HG02870 (cell line): ENCODE data around the gene PRELP.
"Not testable (repeated sequence)": the region's sequence is repeated elsewhere in the genome, so short reads cannot be mapped to it uniquely, and the experiment has no call there.

ENCODE experiments used
- ATAC-seq: cut with Tn5 transposase; IDR thresholded peaks from one replicate; pipeline ENCODE4 v1.9.1; 2021; ENCODE audit warnings: mild to moderate bottlenecking, moderate library complexity; ENCODE audit not compliant: unreplicated experiment

Gene PRELP

DNA sequence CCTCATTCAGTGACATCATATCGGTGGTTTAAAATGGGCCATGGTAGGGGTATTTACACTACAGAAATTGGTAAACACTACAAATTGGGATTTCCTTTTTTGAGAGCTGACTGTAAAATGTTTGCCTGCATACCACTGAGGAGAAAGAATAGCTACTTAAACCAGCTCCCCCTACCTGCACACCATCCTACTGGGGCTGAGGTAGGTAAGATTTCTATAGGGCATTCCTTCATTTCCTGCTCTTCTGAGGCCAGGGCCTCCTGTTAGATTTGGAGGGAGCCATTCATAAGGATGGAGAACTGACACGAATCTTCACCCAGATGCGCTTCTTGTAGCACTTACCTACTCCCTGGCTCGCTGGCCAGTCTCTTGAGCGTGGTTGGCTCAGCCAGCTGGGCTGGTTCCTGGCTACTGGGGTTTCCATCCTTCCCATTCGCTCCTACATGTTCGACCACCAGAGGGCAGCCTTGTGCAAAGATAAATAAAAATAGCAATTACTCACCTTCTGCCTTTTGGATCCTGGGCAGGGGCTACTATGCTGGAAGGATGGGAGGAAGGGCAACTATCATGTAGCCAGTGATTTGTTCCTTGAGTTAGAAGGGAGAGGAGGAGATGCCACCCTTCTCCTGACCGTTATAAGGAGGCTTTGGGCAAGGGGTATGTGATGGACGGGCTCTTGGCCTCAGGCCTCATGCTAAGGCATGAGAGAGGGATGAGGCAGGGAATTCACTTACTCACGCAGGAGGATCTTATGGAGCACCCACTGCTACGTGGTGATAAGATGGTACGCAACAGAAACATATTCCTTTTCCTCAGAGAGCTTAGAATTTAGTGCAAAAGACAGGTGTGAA is 29.0 kb downstream of the PRELP start:
- no peak for ATAC-seq

- ATAC-seq = no peak
Measured at GRCh38 chr1:203505526-203506204, 30.1 kb downstream of the PRELP start.

- ATAC-seq = no peak
Measured at GRCh38 chr1:203506858-203507626, 31.4 kb downstream of the PRELP start.

- no peak for ATAC-seq
Measured at GRCh38 chr1:203507759-203508158, 32.2 kb downstream of the PRELP start.

DNA sequence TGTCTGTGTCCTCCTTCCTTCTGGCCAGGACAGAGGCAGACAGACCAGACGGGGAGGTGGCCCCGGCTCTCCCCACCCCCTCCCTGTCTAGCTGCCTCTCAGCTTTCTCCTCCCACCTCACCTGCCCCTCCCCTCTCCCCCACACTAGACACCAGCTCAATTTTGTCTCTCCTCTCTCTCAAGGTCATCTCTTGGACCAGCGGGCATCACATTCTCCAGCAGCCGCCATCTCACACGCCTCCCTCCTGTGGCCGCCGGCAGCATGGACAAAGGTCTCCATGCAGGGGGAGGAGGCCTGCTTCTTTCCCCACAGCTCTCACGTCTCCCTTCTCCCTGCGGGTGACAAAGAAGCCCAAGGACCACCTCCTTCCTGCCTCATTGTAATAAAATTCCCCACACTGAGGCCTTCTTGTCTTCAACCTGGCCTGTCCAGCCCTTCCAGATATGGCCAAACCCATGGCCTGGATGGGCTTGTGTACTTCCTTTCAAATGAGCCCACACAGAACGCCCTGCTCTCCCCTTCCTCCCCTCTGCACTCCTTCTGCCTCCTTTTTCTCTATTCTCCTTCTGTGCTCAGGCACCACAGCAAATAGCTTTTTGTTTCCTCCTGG is 33.0 kb downstream of the PRELP start:
- no peak for ATAC-seq

DNA sequence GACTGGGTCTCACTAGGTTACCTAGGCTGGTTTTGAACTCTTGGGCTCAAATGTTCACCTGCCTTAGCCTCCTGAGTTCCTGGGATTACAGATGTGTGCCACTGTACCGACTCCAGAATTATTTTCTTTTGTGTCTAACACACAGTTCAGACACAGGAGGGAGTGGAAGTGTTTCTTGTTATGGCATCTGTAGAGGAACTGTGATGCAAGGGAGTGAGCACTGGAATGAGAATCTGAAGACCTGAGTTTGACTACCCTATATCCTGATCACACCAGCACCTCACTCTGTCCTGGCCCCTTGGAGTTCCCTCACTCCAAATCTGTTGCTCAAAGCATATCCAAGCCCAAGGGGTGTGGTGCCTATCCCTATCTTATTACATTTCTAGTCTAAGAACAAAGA is 33.5 kb downstream of the PRELP start:
- ATAC-seq = no peak

DNA sequence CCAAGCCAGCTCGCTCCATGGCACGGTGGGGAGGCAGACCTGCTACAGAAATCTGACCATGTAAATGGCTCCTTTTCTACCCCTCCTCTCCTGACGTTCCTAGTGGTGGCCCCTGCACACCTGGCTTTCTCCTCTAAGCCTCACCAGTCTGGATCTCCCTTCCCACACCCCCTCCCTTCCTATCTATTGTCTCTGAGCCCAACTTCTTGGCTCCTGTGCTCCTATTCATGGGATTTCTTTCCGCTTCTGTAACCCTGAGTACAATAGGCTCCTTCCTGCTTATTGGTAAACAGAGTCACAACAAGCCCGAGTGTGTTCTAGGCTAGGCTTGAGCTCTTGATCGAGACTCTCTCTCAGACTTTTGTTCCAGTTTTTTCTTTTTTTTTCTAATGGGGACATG is 35.9 kb downstream of the PRELP start:
- no peak for ATAC-seq

- no peak for ATAC-seq
Measured at GRCh38 chr1:203511930-203512329, 36.3 kb downstream of the PRELP start.

DNA sequence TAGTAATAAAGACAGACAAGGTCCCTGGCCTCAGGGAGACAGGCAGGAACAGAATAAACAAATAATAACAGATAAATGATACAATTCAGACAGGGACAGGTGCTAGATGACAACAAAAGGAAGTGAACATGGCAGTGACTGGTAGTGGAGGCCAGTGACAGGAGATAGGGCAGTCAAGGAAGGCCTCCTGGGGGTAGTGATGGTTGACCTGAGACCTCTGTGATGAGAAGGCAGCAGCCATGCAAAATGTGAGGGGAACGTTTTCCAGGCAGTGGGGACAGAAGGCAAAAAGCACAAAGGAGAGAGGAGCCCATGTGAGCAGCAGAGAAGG is 36.9 kb downstream of the PRELP start:
- ATAC-seq = no peak

DNA sequence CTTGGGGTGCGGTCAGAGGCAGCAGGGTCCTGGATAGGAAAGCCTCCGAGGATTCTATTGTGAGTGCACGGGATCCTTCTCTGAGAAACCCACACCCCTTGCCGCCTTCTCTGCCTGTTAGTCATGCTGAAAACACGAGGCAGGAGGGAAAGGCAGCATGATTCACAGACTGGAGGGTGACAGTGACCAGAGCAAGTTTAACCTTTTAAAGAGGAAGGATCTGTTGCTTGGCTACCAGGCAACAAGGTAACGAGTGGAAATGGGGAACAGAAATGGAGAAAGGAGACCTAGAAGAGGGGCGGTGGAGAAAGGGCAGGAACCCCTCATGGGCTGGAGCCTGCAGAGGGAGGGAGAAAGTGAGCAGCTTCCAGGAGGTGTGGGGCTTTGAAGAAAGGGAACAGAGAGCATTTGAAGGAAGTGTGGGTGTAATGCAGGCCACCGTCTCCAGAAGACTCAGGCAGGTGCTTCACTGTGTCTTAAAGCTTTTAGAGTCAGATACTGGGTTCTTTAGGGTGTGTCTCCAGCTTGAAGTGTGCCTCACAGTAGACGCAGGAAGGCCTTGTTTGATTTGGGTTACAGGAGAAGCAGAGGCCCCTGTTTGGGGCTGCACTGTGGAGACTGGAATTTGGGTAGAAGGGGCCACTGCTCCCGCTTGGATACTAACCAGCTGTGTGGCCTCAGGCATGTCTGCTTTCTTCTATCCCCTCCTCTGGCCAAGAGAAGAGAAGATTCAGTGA is 37.4 kb downstream of the PRELP start:
- ATAC-seq = no peak

GRCh38 chr1:203513585-203514031 is 38.0 kb downstream of the PRELP start:
- no peak for ATAC-seq

DNA sequence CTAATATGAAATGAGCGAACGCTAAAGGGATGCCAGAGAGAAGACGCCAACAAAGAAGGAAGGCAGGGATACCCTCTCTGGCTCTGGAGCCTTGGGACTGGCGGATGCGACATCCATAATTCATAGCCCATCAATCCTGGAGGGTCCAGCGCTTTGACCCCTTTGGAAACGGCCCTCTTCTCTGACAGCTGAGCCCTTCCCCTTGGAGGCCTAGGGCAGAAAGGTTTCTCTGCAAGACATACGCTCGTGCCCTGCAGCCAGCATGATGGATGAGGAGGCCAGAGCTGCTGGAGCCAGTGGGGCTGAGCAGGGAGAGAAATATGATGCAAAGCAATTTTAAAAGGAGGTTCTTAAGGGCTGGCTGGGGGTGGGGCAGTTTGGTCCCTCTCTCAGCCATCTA is 40.6 kb downstream of the PRELP start:
- ATAC-seq = no peak

DNA sequence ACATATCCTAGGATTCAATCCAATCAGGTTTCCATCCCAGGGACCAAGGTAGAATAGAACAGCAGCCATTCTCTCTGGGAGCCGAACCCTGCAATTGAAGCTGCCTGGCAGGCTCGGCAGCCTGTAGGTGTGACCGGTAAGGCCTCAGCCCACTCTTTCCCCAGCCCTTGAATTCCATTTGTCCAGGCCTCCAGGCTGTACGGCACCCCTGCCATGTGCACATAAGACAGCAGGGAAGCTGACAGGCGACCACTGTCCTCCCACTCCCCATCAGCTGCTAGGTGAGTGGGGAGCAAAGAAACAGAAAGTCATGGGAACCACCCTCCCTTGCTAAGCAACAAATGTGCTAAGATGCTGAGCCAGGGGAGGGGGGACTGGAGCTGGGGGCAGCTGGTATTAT is 41.3 kb downstream of the PRELP start:
- no peak for ATAC-seq

DNA sequence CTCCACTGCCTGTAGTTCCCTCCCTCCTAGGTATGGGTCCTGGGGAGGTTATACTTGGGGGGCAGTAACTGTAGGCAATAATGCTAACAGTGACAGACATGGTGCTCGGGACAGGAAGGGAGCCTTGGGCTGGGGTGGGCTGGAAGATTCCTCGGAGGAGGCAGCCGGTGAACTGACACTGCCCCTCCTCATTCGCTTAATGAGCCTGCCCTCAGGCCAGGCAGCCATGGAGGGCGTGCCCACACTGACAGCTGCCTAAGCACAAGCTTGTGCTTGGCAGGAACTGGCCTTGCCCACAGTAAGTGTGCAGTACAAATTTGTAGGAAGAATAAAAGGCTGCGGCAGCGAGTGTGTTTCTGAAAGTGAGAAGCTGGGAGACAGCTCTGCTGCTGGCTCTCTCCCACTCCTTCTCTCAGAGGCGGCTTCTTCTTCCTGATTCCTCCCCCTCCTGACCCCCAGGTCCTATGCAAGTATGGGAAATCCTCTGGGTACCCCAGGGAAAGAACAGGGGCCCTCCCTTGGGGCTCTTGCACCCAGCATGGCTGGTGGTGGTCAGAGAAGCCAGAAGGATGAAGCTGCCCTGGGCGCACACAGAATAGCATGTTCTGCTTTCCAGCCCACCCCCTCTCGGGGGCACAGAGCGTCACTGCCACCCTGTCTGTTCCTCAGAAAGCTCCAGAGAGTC is 42.0 kb downstream of the PRELP start:
- no peak for ATAC-seq

DNA sequence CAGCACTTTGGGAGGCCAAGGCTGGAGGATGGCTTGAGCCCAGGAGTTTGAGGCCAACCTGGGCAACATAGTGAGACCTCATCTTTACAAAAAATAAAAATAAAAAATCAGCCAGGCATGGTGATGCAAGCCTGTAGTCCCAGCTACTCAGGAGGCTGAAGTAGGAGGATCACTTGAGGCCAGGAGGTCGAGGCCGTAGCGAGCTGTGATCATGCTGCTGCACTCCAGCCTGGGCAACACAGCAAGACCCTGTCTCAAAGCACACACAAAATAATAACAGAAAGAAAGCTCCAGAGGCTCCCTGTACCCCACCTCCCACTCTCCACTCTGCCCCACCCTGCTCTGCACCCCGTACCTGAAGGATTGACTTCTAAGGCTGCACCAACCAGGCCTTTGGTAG is 42.5 kb downstream of the PRELP start:
- not testable (repeated sequence) for ATAC-seq

DNA sequence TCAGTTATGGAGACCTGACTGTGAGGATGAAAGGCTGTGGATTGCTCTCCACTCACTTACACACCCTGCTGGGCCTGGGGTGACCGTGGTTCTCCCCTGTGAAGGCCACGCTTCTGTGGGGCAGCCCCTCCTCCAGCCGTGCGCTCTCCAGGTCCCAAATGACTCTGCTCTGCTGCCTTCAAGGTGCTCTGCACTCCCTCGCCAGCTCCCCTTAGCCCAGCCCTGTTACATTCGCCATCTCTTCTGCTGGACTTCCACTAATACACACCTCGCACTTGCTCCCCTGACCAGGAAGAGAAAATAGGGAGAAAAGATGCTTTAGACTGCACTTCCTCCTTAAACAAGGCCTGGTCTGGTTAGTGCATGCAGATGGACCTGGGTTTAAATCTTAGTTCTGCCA is 42.9 kb downstream of the PRELP start:
- no peak for ATAC-seq

DNA sequence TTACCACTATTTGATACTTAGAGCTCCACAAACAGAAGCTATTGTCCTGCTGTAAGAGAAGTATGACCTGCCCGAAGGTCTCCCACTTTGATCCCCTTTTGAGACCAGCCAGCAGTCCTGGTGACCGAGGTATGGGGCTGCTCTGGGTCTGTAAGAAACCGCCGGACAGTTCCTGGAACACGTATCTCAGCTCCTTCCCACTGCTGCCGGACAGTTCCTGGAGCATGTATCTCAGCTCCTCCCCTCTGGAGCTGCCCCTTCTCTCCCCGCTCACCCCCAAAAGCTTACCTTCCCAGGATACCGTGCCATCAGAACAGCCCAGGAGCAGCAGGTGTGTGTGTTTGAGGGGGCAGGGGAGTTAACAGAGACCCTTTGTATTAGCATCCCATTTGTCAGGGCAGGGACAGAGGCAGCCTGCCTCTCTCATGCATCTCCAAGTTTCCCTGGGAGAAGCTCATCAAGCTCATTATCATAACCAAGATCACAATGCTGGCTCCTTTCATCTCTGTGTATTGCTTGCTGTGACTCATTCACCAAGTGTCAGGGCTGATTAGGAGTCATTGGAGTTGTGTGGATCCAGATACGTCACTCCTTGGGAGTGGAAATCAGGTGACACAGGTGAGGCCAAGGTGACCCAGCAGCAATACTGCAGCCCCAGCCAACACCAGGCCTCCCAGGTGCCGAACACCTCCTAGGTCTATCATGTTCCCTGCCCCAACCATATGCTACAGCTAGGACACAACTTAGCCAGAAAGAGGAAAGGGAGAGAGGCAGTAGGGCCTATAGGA is 43.6 kb downstream of the PRELP start:
- no peak for ATAC-seq

GRCh38 chr1:203519896-203520295 is 44.3 kb downstream of the PRELP start:
- ATAC-seq = no peak

DNA sequence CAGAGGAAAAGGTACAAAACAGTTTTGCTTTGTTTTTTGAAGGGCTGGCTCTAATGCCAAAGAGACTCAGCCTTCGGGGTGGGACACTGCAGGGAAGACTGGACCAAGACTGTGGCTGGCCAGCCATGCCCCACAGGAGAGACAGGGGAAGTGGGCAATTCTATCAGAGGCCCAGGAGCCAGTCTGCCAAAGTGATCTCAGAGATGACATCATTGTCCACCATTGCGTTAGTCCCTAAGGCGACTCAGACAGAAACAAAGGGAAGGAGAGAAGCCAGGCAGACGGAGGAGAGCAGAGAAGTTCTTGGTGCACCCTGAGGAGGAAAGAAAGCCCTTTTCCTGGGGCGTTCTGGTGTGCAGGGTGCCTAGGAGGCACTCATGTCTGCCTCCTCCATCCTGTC is 44.7 kb downstream of the PRELP start:
- no peak for ATAC-seq
